K562 (cell line): ENCODE data around the gene ACTR3.

Experiments used
- KDM1A ChIP-seq, 2 experiments: fragments of 450-650 bp; IDR thresholded peaks; 2 replicates each; pipeline ENCODE4 v1.6.1; 2016; ENCODE audit warnings: mild to moderate bottlenecking in 2 of 2
- POLR2A ChIP-seq: fragments of 450-650 bp; conservative IDR thresholded peaks from 2 replicates; pipeline ENCODE4 v1.6.1; 2016
- ZNF274 ChIP-seq: IDR thresholded peaks from 2 replicates; pipeline ENCODE4 v1.6.1; 2011; ENCODE audit warnings: low read depth, mild to moderate bottlenecking, low read length, moderate library complexity, borderline replicate concordance

- TF ChIP-seq KDM1A (IDR thresholded peaks at IDR 0.05): no peak
- TF ChIP-seq POLR2A: no peak
- no peak for TF ChIP-seq ZNF274
These were observed 38.2 kb upstream of the ACTR3 start for GRCh38 chr2:113851640-113852039.
